Mesenchymal stem cell (in vitro differentiated cells and primary cell): Measurements from ENCODE around the gene NFILZ.

Experiments used
- DNase-seq: peaks from one replicate; pipeline ENCODE4 v3.0.0-alpha.2; 2013
- H2AFZ ChIP-seq: one replicate; pipeline ENCODE4 v1.6.1; 2013; ENCODE audit warnings: low read depth, mild to moderate bottlenecking, control low read depth, inconsistent platforms, low read length, moderate library complexity
- H2AK5ac ChIP-seq: 2 replicates; pipeline ENCODE4 v1.6.1; 2013; ENCODE audit warnings: low read length, moderate library complexity, mild to moderate bottlenecking, inconsistent platforms; ENCODE audit not compliant: severe bottlenecking
- H2BK120ac ChIP-seq: one replicate; pipeline ENCODE4 v1.6.1; 2013; ENCODE audit warnings: low read depth, mild to moderate bottlenecking, inconsistent platforms, low read length, moderate library complexity
- H2BK12ac ChIP-seq, 2 experiments: one replicate each; pipeline ENCODE4 v1.6.1; 2013; ENCODE audit warnings: inconsistent platforms in 2 of 2, low read length in 2 of 2, mild to moderate bottlenecking in 2 of 2, moderate library complexity in 2 of 2, control low read depth in 1 of 2
- H2BK15ac ChIP-seq: one replicate; pipeline ENCODE4 v1.6.1; 2013; ENCODE audit warnings: mild to moderate bottlenecking, low read depth, inconsistent platforms; ENCODE audit not compliant: poor library complexity, severe bottlenecking
- H2BK5ac ChIP-seq: 2 replicates; pipeline ENCODE4 v1.6.1; 2013; ENCODE audit warnings: low read depth, mild to moderate bottlenecking, low read length, control low read depth, inconsistent platforms; ENCODE audit not compliant: poor library complexity, severe bottlenecking
- H3K14ac ChIP-seq, 2 experiments: one replicate each; pipeline ENCODE4 v1.6.1; 2013; ENCODE audit warnings: inconsistent platforms in 2 of 2, low read length in 2 of 2, control low read depth in 1 of 2, mild to moderate bottlenecking in 1 of 2, moderate library complexity in 1 of 2
- H3K18ac ChIP-seq, 2 experiments: one replicate each; pipeline ENCODE4 v1.6.1; 2013; ENCODE audit warnings: inconsistent platforms in 2 of 2, low read length in 2 of 2, control low read depth in 1 of 2, low read depth in 1 of 2, mild to moderate bottlenecking in 1 of 2
- H3K23ac ChIP-seq, 2 experiments: one replicate each; pipeline ENCODE4 v1.6.1; 2013; ENCODE audit warnings: inconsistent platforms in 2 of 2, low read length in 2 of 2, mild to moderate bottlenecking in 2 of 2, moderate library complexity in 2 of 2, control low read depth in 1 of 2
- H3K27ac ChIP-seq: 2 replicates; pipeline ENCODE4 v1.5.1; 2013; ENCODE audit warnings: mild to moderate bottlenecking, moderate library complexity, low read length, control low read depth, inconsistent platforms; ENCODE audit not compliant: poor library complexity, severe bottlenecking
- H3K27me3 ChIP-seq, 2 experiments: 2 replicates each; pipeline versions ENCODE4 v1.6.1 to v1.7.0; 2013; ENCODE audit warnings: low read length in 2 of 2, mild to moderate bottlenecking in 2 of 2, moderate library complexity in 2 of 2, control low read depth in 1 of 2, inconsistent platforms in 1 of 2; ENCODE audit not compliant: control insufficient read depth in 1 of 2, insufficient read depth in 1 of 2
- H3K36me3 ChIP-seq, 2 experiments: 2 replicates each; pipeline versions ENCODE4 v1.6.1 to v1.7.0; 2013; ENCODE audit warnings: low read length in 2 of 2, control low read depth in 1 of 2, inconsistent platforms in 1 of 2, low read depth in 1 of 2, mild to moderate bottlenecking in 1 of 2; ENCODE audit not compliant: insufficient read depth in 2 of 2, control insufficient read depth in 1 of 2
- H3K4ac ChIP-seq, 2 experiments: one replicate each; pipeline ENCODE4 v1.6.1; 2013; ENCODE audit warnings: inconsistent platforms in 2 of 2, low read length in 2 of 2, mild to moderate bottlenecking in 2 of 2, moderate library complexity in 2 of 2, control low read depth in 1 of 2, low read depth in 1 of 2
- H3K4me1 ChIP-seq: 2 replicates; pipeline ENCODE4 v1.6.1; 2013; ENCODE audit warnings: low read depth, low read length, control low read depth; ENCODE audit not compliant: control insufficient read depth, insufficient read depth
- H3K4me2 ChIP-seq: 2 replicates; pipeline ENCODE4 v1.6.1; 2013; ENCODE audit warnings: low read length, mild to moderate bottlenecking, inconsistent platforms; ENCODE audit not compliant: poor library complexity, severe bottlenecking
- H3K4me3 ChIP-seq, 2 experiments: 2 replicates each; pipeline versions ENCODE4 v1.5.1 to v1.7.0; 2013; ENCODE audit warnings: low read length in 2 of 2, mild to moderate bottlenecking in 2 of 2, control low read depth in 1 of 2, low read depth in 1 of 2; ENCODE audit not compliant: insufficient read depth in 1 of 2
- H3K79me1 ChIP-seq: replicated peaks from 2 replicates; pipeline ENCODE4 v1.6.1; 2013; ENCODE audit warnings: mild to moderate bottlenecking, control low read depth, low read length, inconsistent platforms; ENCODE audit not compliant: poor library complexity, severe bottlenecking
- H3K9ac ChIP-seq: 2 replicates; pipeline ENCODE4 v1.7.0; 2013; ENCODE audit warnings: mild to moderate bottlenecking, low read length, moderate library complexity
- H3K9me3 ChIP-seq: 2 replicates; pipeline ENCODE4 v1.7.0; 2013; ENCODE audit warnings: mild to moderate bottlenecking, low read length; ENCODE audit not compliant: control insufficient read depth
- H4K8ac ChIP-seq: one replicate; pipeline ENCODE4 v1.6.1; 2013; ENCODE audit warnings: inconsistent platforms, mild to moderate bottlenecking, low read length, moderate library complexity
- H4K91ac ChIP-seq: one replicate; pipeline ENCODE4 v1.6.1; 2013; ENCODE audit warnings: mild to moderate bottlenecking, low read length, inconsistent platforms

NFILZ gene

DNA sequence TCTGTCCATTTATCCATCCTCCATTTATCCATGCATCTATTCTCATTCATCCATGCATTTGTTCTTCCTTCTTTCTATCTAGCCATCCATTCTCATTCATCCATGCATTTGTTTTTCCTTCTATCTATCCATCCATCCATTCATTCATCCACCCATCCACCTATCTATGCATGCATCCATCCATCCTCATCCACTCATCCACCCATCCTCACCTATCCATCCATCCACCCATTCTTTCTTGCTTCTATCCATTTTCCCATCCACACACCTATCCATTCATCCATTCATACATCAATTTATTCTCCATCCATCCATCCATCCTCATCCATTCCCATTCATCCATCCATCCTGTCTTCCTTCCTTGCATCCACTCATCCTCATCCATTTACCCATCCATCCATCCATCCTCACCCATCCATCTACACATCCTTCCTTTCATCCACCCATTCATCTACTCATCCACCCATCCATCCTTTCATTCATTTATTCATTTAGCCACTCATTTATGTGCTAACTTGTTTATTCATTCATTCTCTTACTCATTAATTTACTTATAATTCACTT lies 47.9 kb downstream of the NFILZ start:
- no peak overlapping the region for H3K9ac ChIP-seq
- no peak overlapping the region for H2AFZ ChIP-seq
- H2BK15ac ChIP-seq = no peak overlapping the region
- H3K4ac ChIP-seq = no peak overlapping the region
- no peak overlapping the region for H3K4me2 ChIP-seq
- H3K23ac ChIP-seq = no peak overlapping the region
- no peaks in the 10 kb centered on the region for H3K27me3 ChIP-seq
- H3K18ac ChIP-seq = no peak overlapping the region
- H4K8ac ChIP-seq = no peak overlapping the region
- no peak overlapping the region for H2BK12ac ChIP-seq
- peaks cover 15% of the 10 kb centered on the region for H3K9me3 ChIP-seq
- no peaks in the 10 kb centered on the region for H3K36me3 ChIP-seq
- H2AK5ac ChIP-seq = no peak overlapping the region
- no peak overlapping the region for H4K91ac ChIP-seq
- no peak overlapping the region for H2BK5ac ChIP-seq
- H3K4me3 ChIP-seq = no peak overlapping the region
- H3K27ac ChIP-seq = no peak overlapping the region
- H2BK120ac ChIP-seq = no peak overlapping the region
- no peak for DNase-seq
- H3K79me1 ChIP-seq = no peaks in the 10 kb centered on the region
- no peaks in the 10 kb centered on the region for H3K4me1 ChIP-seq
- no peak overlapping the region for H3K14ac ChIP-seq
